IMR-90 (cell line): ENCODE results near the gene PODNL1. TPM values are rescaled to one million over a fixed set of nuclear protein-coding genes. Genes with fewer than 3 reads are reported as not detected.

Experiments used
- ATAC-seq: fragments of 200-7000 bp; cut with Tn5 transposase; 2 replicates; pipeline ENCODE4 v1.9.1; 2020; ENCODE audit warnings: low read depth, mild to moderate bottlenecking, moderate library complexity
- BruUV-seq: library from RNA; stranded (reverse); fragments of 400-500 nt; replicated peaks from 2 replicates; lab custom pipeline; 2021; lab: Mats Ljungman, UMichigan
- CTCF ChIA-PET: fragments of 300-600 bp; formaldehyde crosslinking; extraction: SDS; loops from one replicate; lab custom pipeline; 2021; ENCODE audit warnings: antibody characterized with exemption; lab: Yijun Ruan, JAX
- POLR2A ChIA-PET: fragments of 300-600 bp; sonication (Branson Sonifier 250); formaldehyde crosslinking; loops from one replicate; lab custom pipeline; 2022; ENCODE audit warnings: antibody characterized with exemption; ENCODE audit not compliant: unreplicated experiment; lab: Charles Lee
- DNase-seq: peaks from one replicate; pipeline ENCODE4 v3.0.0; 2013
- H2AFZ ChIP-seq: replicated peaks from 2 replicates; pipeline ENCODE3; 2013; ENCODE audit warnings: low read length, mild to moderate bottlenecking; ENCODE audit not compliant: poor library complexity
- H2AK5ac ChIP-seq: 2 replicates; pipeline ENCODE4 v1.6.1; 2013; ENCODE audit warnings: low read depth, low read length, inconsistent platforms
- H2AK9ac ChIP-seq: replicated peaks from 2 replicates; pipeline ENCODE3; 2013; ENCODE audit warnings: mild to moderate bottlenecking, low read depth, low read length, moderate library complexity; ENCODE audit not compliant: poor library complexity
- H2BK120ac ChIP-seq: 2 replicates; pipeline ENCODE4 v1.6.1; 2013; ENCODE audit warnings: low read depth, low read length, inconsistent platforms
- H2BK15ac ChIP-seq: 3 replicates; pipeline ENCODE4 v1.6.1; 2013; ENCODE audit warnings: low read depth, low read length, inconsistent platforms
- H2BK20ac ChIP-seq: 2 replicates; pipeline ENCODE4 v1.6.1; 2013; ENCODE audit warnings: low read depth, mild to moderate bottlenecking, inconsistent platforms, low read length, moderate library complexity
- H2BK5ac ChIP-seq: 2 replicates; pipeline ENCODE4 v1.6.1; 2013; ENCODE audit warnings: mild to moderate bottlenecking, low read depth, low read length, inconsistent platforms; ENCODE audit not compliant: poor library complexity, severe bottlenecking
- H3K14ac ChIP-seq: replicated peaks from 2 replicates; pipeline ENCODE4 v1.6.1; 2013; ENCODE audit warnings: low read depth, low read length, inconsistent platforms
- H3K18ac ChIP-seq: 2 replicates; pipeline ENCODE4 v1.6.1; 2013; ENCODE audit warnings: low read depth, low read length, control low read depth
- H3K23ac ChIP-seq: 2 replicates; pipeline ENCODE4 v1.6.1; 2013; ENCODE audit warnings: low read depth, low read length, inconsistent platforms
- H3K27ac ChIP-seq: 2 replicates; pipeline ENCODE4 v1.5.1; 2013; ENCODE audit warnings: mild to moderate bottlenecking, control low read depth, low read length; ENCODE audit not compliant: insufficient read depth
- H3K27me3 ChIP-seq: 2 replicates; pipeline ENCODE4 v1.6.1; 2013; ENCODE audit warnings: low read length; ENCODE audit not compliant: control insufficient read depth, insufficient read depth
- H3K36me3 ChIP-seq: 2 replicates; pipeline ENCODE4 v1.6.1; 2013; ENCODE audit warnings: low read length, mixed read lengths; ENCODE audit not compliant: control insufficient read depth, insufficient read depth
- H3K4ac ChIP-seq: 2 replicates; pipeline ENCODE4 v1.6.1; 2013; ENCODE audit warnings: low read depth, low read length, inconsistent platforms
- H3K4me1 ChIP-seq: 2 replicates; pipeline ENCODE4 v1.6.1; 2013; ENCODE audit warnings: low read length, mixed read lengths; ENCODE audit not compliant: control insufficient read depth, insufficient read depth
- H3K4me2 ChIP-seq: 2 replicates; pipeline ENCODE4 v1.6.1; 2013; ENCODE audit warnings: low read depth, mild to moderate bottlenecking, control low read depth, low read length, moderate library complexity
- H3K4me3 ChIP-seq: 2 replicates; pipeline ENCODE4 v1.5.1; 2013; ENCODE audit warnings: low read depth, mild to moderate bottlenecking, control low read depth, low read length, moderate library complexity; ENCODE audit not compliant: insufficient read depth
- H3K56ac ChIP-seq: 2 replicates; pipeline ENCODE4 v1.6.1; 2013; ENCODE audit warnings: low read length, inconsistent platforms; ENCODE audit not compliant: insufficient read depth; ENCODE audit errors: extremely low read depth
- H3K79me1 ChIP-seq, 2 experiments: 2 replicates each; pipeline ENCODE4 v1.6.1; 2013; ENCODE audit warnings: low read length in 2 of 2, inconsistent platforms in 1 of 2, low read depth in 1 of 2
- H3K9ac ChIP-seq: 2 replicates; pipeline ENCODE4 v1.6.1; 2013; ENCODE audit warnings: low read depth, low read length, control low read depth
- H3K9me1 ChIP-seq: 2 replicates; pipeline ENCODE4 v1.6.1; 2013; ENCODE audit warnings: low read length, inconsistent platforms; ENCODE audit not compliant: insufficient read depth
- H3K9me3 ChIP-seq: 2 replicates; pipeline ENCODE4 v1.6.1; 2013; ENCODE audit warnings: low read length; ENCODE audit not compliant: control insufficient read depth, insufficient read depth
- H4K20me1 ChIP-seq: 2 replicates; pipeline ENCODE4 v1.6.1; 2013; ENCODE audit warnings: low read length, inconsistent platforms; ENCODE audit not compliant: insufficient read depth
- H4K5ac ChIP-seq: 2 replicates; pipeline ENCODE4 v1.6.1; 2013; ENCODE audit warnings: mild to moderate bottlenecking, low read depth, low read length, control low read depth
- H4K8ac ChIP-seq, 2 experiments: 2 replicates each; pipeline ENCODE4 v1.6.1; 2013; ENCODE audit warnings: low read depth in 2 of 2, low read length in 2 of 2, control low read depth in 1 of 2, inconsistent platforms in 1 of 2
- H4K91ac ChIP-seq: 2 replicates; pipeline ENCODE4 v1.6.1; 2013; ENCODE audit warnings: low read depth, low read length, inconsistent platforms; ENCODE audit not compliant: insufficient read depth
- BHLHE40 ChIP-seq: fragments of 150-350 bp; IDR thresholded peaks from 2 replicates; pipeline ENCODE4 v1.6.1; 2016; ENCODE audit warnings: mild to moderate bottlenecking, low read depth, low read length
- CEBPB ChIP-seq: IDR thresholded peaks from 2 replicates; pipeline ENCODE4 v1.6.1; 2012; ENCODE audit warnings: low read depth, low read length, improper control_type of control experiment
- CHD1 ChIP-seq: IDR thresholded peaks from 2 replicates; pipeline ENCODE4 v1.6.1; 2012; ENCODE audit warnings: low read depth, low read length, improper control_type of control experiment
- FOS ChIP-seq: fragments of 150-350 bp; IDR thresholded peaks from 2 replicates; pipeline ENCODE4 v1.6.1; 2016; ENCODE audit warnings: low read depth, low read length
- MAFK ChIP-seq: IDR thresholded peaks from 2 replicates; pipeline ENCODE4 v1.6.1; 2012; ENCODE audit warnings: low read depth, low read length, improper control_type of control experiment
- MAZ ChIP-seq: IDR thresholded peaks from 2 replicates; pipeline ENCODE4 v1.6.1; 2012; ENCODE audit warnings: low read depth, mild to moderate bottlenecking, low read length, improper control_type of control experiment, moderate library complexity, borderline replicate concordance
- MXI1 ChIP-seq: IDR thresholded peaks from 2 replicates; pipeline ENCODE4 v1.6.1; 2012; ENCODE audit warnings: low read depth, mild to moderate bottlenecking, low read length, moderate library complexity, borderline replicate concordance
- POLR2A ChIP-seq: IDR thresholded peaks from 2 replicates; pipeline ENCODE4 v1.6.1; 2012; ENCODE audit warnings: mild to moderate bottlenecking, low read depth, low read length
- RAD21 ChIP-seq: IDR thresholded peaks from 2 replicates; pipeline ENCODE4 v1.6.1; 2012; ENCODE audit warnings: low read length, improper control_type of control experiment
- RCOR1 ChIP-seq: IDR thresholded peaks from 2 replicates; pipeline ENCODE4 v1.6.1; 2012; ENCODE audit warnings: mild to moderate bottlenecking, low read length, improper control_type of control experiment; ENCODE audit not compliant: insufficient replicate concordance
- RFX5 ChIP-seq: IDR thresholded peaks from 2 replicates; pipeline ENCODE4 v1.8.0; 2012; ENCODE audit warnings: low read depth, mild to moderate bottlenecking, low read length, moderate library complexity
- SMC3 ChIP-seq: fragments of 150-350 bp; IDR thresholded peaks from 2 replicates; pipeline ENCODE4 v1.6.1; 2016; ENCODE audit warnings: low read depth, mild to moderate bottlenecking, antibody characterized with exemption, low read length, moderate library complexity
- WGBS, 2 experiments: methylation state at CpG; one replicate each; pipeline versions ENCODE4 v1.1.5 to v1.1.7; 2013; ENCODE audit warnings: missing lambda C conversion rate in 2 of 2; ENCODE audit not compliant: insufficient read length in 1 of 2; ENCODE audit errors: extremely low coverage in 2 of 2; 5-methylcytosine and 5-hydroxymethylcytosine counted together
- dilution Hi-C: fragments of 300-500 bp; cut with HindIII; formaldehyde crosslinking; loops from one replicate; pipeline ENCODE4 v1.14.3; 2018; ENCODE audit warnings: low sequenced_read_pairs; ENCODE audit not compliant: unreplicated experiment
- in situ Hi-C: fragments of 300-500 bp; cut with MboI; formaldehyde crosslinking; loops from 3 replicates; pipeline ENCODE4 v1.14.3; 2019; ENCODE audit warnings: low sequenced_read_pairs, inconsistent platforms, mixed read lengths
- intact Hi-C: fragments of 100-400 bp; cut with micrococcal nuclease; formaldehyde crosslinking; loops from 2 replicates; pipeline ENCODE4 v1.10.0; 2022
- polyA plus RNA-seq, 3 experiments: library from polyadenylated mRNA; depleted of rRNA; stranded (reverse); fragments of >200 nt; gene quantifications; 2 replicates each; pipeline ENCODE4 v1.2.3, GENCODE V29; 2012; ENCODE audit warnings: low replicate concordance in 1 of 3
- total RNA-seq: library from RNA; depleted of rRNA; stranded (reverse); fragments of >200 nt; gene quantifications from 2 replicates; pipeline ENCODE4 v1.2.3, GENCODE V29; 2012
- TF ChIP-seq, protein P1 (sequence below): conservative IDR thresholded peaks from 2 replicates; pipeline ENCODE4 v1.5.1; 2012; ENCODE audit warnings: mild to moderate bottlenecking, low read depth, low read length, improper control_type of control experiment

PODNL1 gene
- total and polyA plus RNA-seq, 2 of the 4 experiments (the other 2 are of a cell fraction): under 0.01 to 2.4 TPM

DNA sequence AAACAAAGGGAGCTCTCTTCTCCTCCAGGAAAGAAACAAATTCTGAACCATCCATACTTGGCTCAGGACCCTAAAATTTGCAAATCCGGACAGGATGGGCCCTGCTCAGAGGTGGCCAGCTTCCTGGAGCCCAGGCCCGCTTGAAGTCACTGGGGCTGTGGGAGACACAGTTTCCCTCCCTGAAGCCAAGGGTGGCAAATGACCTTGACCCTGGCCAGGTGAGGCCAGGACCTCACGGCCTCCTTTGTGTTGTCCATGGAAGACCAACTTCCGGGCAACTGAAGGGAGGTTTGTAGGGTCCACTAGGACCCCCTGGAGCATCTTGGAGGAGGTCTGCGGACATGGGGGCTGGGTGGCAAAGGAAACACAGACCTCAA, 55.8 kb downstream of the PODNL1 start:
- Histone ChIP-seq H2BK5ac (no peak overlapping the region), H2BK120ac (no peak overlapping the region), H3K18ac (no peak overlapping the region), H3K27ac (no peak overlapping the region), H3K36me3 (no peaks in the 10 kb centered on the region), H3K4me3 (no peak overlapping the region), H2BK20ac (no peak overlapping the region), H4K5ac (no peak overlapping the region), H4K8ac (no peak overlapping the region), H3K79me1 (no peaks in the 10 kb centered on the region), H3K27me3 (peaks cover 2% of the 10 kb centered on the region; the same call in 1 of the 2 replicates), H4K20me1 (no peaks in the 10 kb centered on the region), H2BK15ac (no peak overlapping the region), H3K14ac (no peak overlapping the region), H3K4me2 (no peak overlapping the region), H3K4me1 (peaks cover 19% of the 10 kb centered on the region), H2AK9ac (no peak overlapping the region), H3K4ac (no peak overlapping the region), H4K91ac (no peak overlapping the region), H2AFZ (peak overlapping the region; percentile 32), H3K9me1 (peaks cover 9% of the 10 kb centered on the region; the same call in 1 of the 2 replicates), H2AK5ac (no peak overlapping the region), H3K9ac (no peak overlapping the region), H3K23ac (no peak overlapping the region), H3K56ac (no peak overlapping the region), H3K9me3 (no peaks in the 10 kb centered on the region)
- ChIA-PET POLR2A (no interaction called here), CTCF (interaction anchor here (1.5 kb wide), 1 partner anchor 177 kb away, joined by 3 read pairs; no protein-coding TSS in a partner anchor)
- no peak for ATAC-seq
- in situ Hi-C loops (loop anchor here (5.0 to 25.0 kb wide), 3 partner anchors 190 to 592 kb away; partner anchors contain the start of genes MISP3 and PTGER1), dilution Hi-C loops (no loop called here), intact Hi-C loops (loop anchor here (5.0 to 10.0 kb wide), 2 partner anchors 320 to 602 kb away; no protein-coding TSS in a partner anchor)
- 100% methylated on average over 1 of the region's 5 CpGs; no CpG with 5 or more reads in 1 of the 2 experiments for whole genome bisulfite sequencing, 2 experiments
- no TSS peak for BruUV-seq
- TF ChIP-seq BHLHE40: no peak
- TF ChIP-seq RFX5: no peak
- no peak for TF ChIP-seq FOS
- TF ChIP-seq, protein P1, sequence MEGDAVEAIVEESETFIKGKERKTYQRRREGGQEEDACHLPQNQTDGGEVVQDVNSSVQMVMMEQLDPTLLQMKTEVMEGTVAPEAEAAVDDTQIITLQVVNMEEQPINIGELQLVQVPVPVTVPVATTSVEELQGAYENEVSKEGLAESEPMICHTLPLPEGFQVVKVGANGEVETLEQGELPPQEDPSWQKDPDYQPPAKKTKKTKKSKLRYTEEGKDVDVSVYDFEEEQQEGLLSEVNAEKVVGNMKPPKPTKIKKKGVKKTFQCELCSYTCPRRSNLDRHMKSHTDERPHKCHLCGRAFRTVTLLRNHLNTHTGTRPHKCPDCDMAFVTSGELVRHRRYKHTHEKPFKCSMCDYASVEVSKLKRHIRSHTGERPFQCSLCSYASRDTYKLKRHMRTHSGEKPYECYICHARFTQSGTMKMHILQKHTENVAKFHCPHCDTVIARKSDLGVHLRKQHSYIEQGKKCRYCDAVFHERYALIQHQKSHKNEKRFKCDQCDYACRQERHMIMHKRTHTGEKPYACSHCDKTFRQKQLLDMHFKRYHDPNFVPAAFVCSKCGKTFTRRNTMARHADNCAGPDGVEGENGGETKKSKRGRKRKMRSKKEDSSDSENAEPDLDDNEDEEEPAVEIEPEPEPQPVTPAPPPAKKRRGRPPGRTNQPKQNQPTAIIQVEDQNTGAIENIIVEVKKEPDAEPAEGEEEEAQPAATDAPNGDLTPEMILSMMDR: no peak
- TF ChIP-seq MAFK: no peak
- no peak for TF ChIP-seq MXI1
- no peak for TF ChIP-seq RAD21
- TF ChIP-seq RCOR1: no peak
- no peak for TF ChIP-seq CHD1
- no peak for TF ChIP-seq POLR2A
- TF ChIP-seq CEBPB: no peak
- TF ChIP-seq MAZ: no peak
- TF ChIP-seq SMC3: no peak
- DNase-seq: no peak
